Endothelial cell (in vitro differentiated cells): ENCODE data around the gene NCOA3. TPM values are rescaled to one million over a fixed set of nuclear protein-coding genes. Genes with fewer than 3 reads are reported as not detected.
A peak's percentile ranks its signal among the peaks of the same experiment; 100 is the strongest.
"Not testable (repeated sequence)": the region's sequence is repeated elsewhere in the genome, so short reads cannot be mapped to it uniquely, and the experiment has no call there.

Experiments used
- DNase-seq: peaks from one replicate; pipeline ENCODE4 v3.0.0; 2021; ENCODE audit warnings: low spot score
- H3K27ac Mint-ChIP-seq: one replicate; pipeline ENCODE4 v1.8.0; 2021; ENCODE audit warnings: mixed read lengths, inconsistent platforms; ENCODE audit not compliant: unreplicated experiment
- H3K27me3 Mint-ChIP-seq: one replicate; pipeline ENCODE4 v1.8.0; 2021; ENCODE audit warnings: mild to moderate bottlenecking, moderate library complexity, mixed read lengths, inconsistent platforms; ENCODE audit not compliant: unreplicated experiment
- H3K36me3 Mint-ChIP-seq: one replicate; pipeline ENCODE4 v1.8.0; 2021; ENCODE audit warnings: mild to moderate bottlenecking, low read depth, mixed read lengths, inconsistent platforms; ENCODE audit not compliant: unreplicated experiment
- H3K4me1 Mint-ChIP-seq: one replicate; pipeline ENCODE4 v1.8.0; 2021; ENCODE audit warnings: mild to moderate bottlenecking, mixed read lengths, inconsistent platforms; ENCODE audit not compliant: unreplicated experiment
- H3K4me3 Mint-ChIP-seq: one replicate; pipeline ENCODE4 v1.8.0; 2021; ENCODE audit warnings: mild to moderate bottlenecking, mixed read lengths, inconsistent platforms; ENCODE audit not compliant: unreplicated experiment
- H3K9me3 Mint-ChIP-seq: one replicate; pipeline ENCODE4 v1.8.0; 2021; ENCODE audit warnings: mixed read lengths, inconsistent platforms; ENCODE audit not compliant: unreplicated experiment
- CTCF ChIP-seq: fragments of 200-600 bp; sonication (generic); IDR thresholded peaks from one replicate; pipeline ENCODE4 v1.5.0; 2021; ENCODE audit warnings: antibody characterized with exemption; ENCODE audit not compliant: unreplicated experiment
- total RNA-seq: library from RNA; stranded (reverse); fragmentation: NEBNext Ultra II Directional; extraction: Animal tissue kit (Norgen Biotek cat#: 25700); gene quantifications from one replicate; pipeline ENCODE4 v1.2.1, GENCODE V29; 2021; ENCODE audit not compliant: unreplicated experiment

NCOA3 gene
- total RNA-seq, 1 donor from 2014 or later = 54.8 TPM

GRCh38 chr20:47498606-47499005 is 3.1 kb upstream of the NCOA3 start:
- Mint-ChIP-seq H3K4me3 (no peak overlapping the region), H3K27ac (no peak overlapping the region), H3K36me3 (peaks cover 5% of the 10 kb centered on the region), H3K9me3 (no peaks in the 10 kb centered on the region), H3K27me3 (peaks cover 3% of the 10 kb centered on the region), H3K4me1 (peaks cover 14% of the 10 kb centered on the region)
- no peak for DNase-seq
- no peak for TF ChIP-seq CTCF

DNA sequence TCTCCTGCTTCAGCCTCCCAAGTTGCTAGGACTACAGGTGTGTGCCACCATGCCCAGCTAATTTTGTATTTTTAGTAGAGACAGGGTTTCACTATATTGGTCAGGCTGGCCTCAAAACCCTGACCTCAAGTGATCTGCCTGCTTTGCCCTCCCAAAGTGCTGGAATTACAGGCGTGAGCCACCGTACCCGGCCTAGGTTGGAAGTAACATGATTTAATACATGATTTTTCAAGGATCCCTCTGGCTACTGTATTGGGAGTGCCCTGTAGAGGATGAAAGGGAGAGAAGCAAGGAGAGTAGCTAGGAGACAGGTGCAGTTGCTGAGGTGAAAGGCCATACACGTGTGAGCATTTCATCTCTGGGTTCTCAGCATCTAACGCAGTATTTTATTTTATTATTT is 2.6 kb upstream of the NCOA3 start:
- H3K4me3 Mint-ChIP-seq = no peak overlapping the region

DNA sequence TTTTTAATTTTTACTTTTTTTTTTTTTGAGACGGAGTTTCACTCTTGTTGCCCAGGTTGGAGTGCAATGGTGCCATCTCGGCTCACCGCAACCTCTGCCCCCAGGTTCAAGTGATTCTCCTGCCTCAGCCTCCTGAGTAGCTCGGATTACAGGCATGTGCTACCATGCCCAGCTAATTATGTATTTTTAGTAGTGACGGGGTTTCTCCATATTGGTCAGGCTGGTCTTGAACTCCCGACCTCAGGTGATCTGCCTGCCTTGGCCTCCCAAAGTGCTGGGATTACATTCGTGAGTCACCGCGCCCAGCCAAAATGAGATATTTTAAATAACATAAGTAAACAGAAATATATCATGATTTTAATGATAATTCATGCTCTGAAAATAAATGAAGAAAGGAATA is 1.6 kb upstream of the NCOA3 start:
- not testable (repeated sequence) for H3K27me3 Mint-ChIP-seq, H3K27ac Mint-ChIP-seq, H3K9me3 Mint-ChIP-seq, DNase-seq, H3K36me3 Mint-ChIP-seq
- Mint-ChIP-seq H3K4me1 (peaks cover 18% of the 10 kb centered on the region), H3K4me3 (peak overlapping the region; percentile 99)

More for the DNA sequence above, 2.6 kb upstream of the NCOA3 start:
- Mint-ChIP-seq H3K27me3 (peaks cover 3% of the 10 kb centered on the region), H3K4me1 (peaks cover 16% of the 10 kb centered on the region), H3K36me3 (peaks cover 5% of the 10 kb centered on the region), H3K27ac (no peak overlapping the region), H3K9me3 (no peaks in the 10 kb centered on the region)
- no peak for DNase-seq
- no peak for TF ChIP-seq CTCF

- no peak for DNase-seq
- Mint-ChIP-seq H3K36me3 (peaks cover 5% of the 10 kb centered on the region), H3K4me3 (peak overlapping the region; percentile 99), H3K9me3 (no peaks in the 10 kb centered on the region), H3K27me3 (peaks cover 3% of the 10 kb centered on the region), H3K4me1 (peaks cover 18% of the 10 kb centered on the region), H3K27ac (no peak overlapping the region)
- no peak for TF ChIP-seq CTCF
Measured at GRCh38 chr20:47500554-47500953, 1.1 kb upstream of the NCOA3 start.

GRCh38 chr20:47501116-47501481 is 588 bp upstream of the NCOA3 start:
- peak overlapping the region; percentile 99 for H3K4me3 Mint-ChIP-seq
- peaks cover 18% of the 10 kb centered on the region for H3K4me1 Mint-ChIP-seq
- no peaks in the 10 kb centered on the region for H3K9me3 Mint-ChIP-seq
- DNase-seq = no peak
- H3K36me3 Mint-ChIP-seq = peaks cover 5% of the 10 kb centered on the region
- H3K27ac Mint-ChIP-seq = peak overlapping the region; percentile 87
- peaks cover 3% of the 10 kb centered on the region for H3K27me3 Mint-ChIP-seq
- no peak for TF ChIP-seq CTCF
